Measurements from ENCODE around the gene CNOT3.
"Not testable (repeated sequence)": the region's sequence is repeated elsewhere in the genome, so short reads cannot be mapped to it uniquely, and the experiment has no call there.

GRCh38 chr19:54099903-54100255 is 37.7 kb upstream of the CNOT3 start:
- not testable (repeated sequence) for TF ChIP-seq SP1 (IDR thresholded peaks at IDR 0.05; ENCODE audit: low read depth); JUND (IDR thresholded peaks at IDR 0.05); YY1 (IDR thresholded peaks at IDR 0.05; ENCODE audit: extremely low read depth, insufficient replicate concordance, low read depth, low read length); SIN3A (IDR thresholded peaks at IDR 0.05; ENCODE audit: low read depth); POLR2AphosphoS5 (IDR thresholded peaks at IDR 0.05; ENCODE audit: low read depth, low read length); RAD21 (IDR thresholded peaks at IDR 0.05; ENCODE audit: low read depth); EZH2 (IDR thresholded peaks at IDR 0.05); EZH2phosphoT487 (IDR thresholded peaks at IDR 0.05; ENCODE audit: borderline replicate concordance); POLR2A (IDR thresholded peaks at IDR 0.05; ENCODE audit: borderline replicate concordance, extremely low read depth, insufficient read depth, insufficient read length)
- TF ChIP-seq, protein P1, sequence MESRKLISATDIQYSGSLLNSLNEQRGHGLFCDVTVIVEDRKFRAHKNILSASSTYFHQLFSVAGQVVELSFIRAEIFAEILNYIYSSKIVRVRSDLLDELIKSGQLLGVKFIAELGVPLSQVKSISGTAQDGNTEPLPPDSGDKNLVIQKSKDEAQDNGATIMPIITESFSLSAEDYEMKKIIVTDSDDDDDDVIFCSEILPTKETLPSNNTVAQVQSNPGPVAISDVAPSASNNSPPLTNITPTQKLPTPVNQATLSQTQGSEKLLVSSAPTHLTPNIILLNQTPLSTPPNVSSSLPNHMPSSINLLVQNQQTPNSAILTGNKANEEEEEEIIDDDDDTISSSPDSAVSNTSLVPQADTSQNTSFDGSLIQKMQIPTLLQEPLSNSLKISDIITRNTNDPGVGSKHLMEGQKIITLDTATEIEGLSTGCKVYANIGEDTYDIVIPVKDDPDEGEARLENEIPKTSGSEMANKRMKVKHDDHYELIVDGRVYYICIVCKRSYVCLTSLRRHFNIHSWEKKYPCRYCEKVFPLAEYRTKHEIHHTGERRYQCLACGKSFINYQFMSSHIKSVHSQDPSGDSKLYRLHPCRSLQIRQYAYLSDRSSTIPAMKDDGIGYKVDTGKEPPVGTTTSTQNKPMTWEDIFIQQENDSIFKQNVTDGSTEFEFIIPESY (IDR thresholded peaks at IDR 0.05; ENCODE audit: extremely low read depth, insufficient replicate concordance, low read length), result not testable (repeated sequence)
- TF ChIP-seq, protein P2, sequence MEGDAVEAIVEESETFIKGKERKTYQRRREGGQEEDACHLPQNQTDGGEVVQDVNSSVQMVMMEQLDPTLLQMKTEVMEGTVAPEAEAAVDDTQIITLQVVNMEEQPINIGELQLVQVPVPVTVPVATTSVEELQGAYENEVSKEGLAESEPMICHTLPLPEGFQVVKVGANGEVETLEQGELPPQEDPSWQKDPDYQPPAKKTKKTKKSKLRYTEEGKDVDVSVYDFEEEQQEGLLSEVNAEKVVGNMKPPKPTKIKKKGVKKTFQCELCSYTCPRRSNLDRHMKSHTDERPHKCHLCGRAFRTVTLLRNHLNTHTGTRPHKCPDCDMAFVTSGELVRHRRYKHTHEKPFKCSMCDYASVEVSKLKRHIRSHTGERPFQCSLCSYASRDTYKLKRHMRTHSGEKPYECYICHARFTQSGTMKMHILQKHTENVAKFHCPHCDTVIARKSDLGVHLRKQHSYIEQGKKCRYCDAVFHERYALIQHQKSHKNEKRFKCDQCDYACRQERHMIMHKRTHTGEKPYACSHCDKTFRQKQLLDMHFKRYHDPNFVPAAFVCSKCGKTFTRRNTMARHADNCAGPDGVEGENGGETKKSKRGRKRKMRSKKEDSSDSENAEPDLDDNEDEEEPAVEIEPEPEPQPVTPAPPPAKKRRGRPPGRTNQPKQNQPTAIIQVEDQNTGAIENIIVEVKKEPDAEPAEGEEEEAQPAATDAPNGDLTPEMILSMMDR (IDR thresholded peaks at IDR 0.05 in 2 of 3, conservative IDR thresholded peaks at IDR 0.05 in 1 of 3; ENCODE audit: borderline replicate concordance in 1 of 3, insufficient read depth in 1 of 3, low read depth in 2 of 3, low read length in 2 of 3), result not testable (repeated sequence)
- TF ChIP-seq, protein P3, sequence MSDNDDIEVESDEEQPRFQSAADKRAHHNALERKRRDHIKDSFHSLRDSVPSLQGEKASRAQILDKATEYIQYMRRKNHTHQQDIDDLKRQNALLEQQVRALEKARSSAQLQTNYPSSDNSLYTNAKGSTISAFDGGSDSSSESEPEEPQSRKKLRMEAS (IDR thresholded peaks at IDR 0.05), result not testable (repeated sequence)
